HUES6 (cell line): ENCODE measurements around the gene NFIA.

ENCODE experiments used
- H3K27ac ChIP-seq: 2 replicates; pipeline ENCODE4 v1.7.0; 2013; ENCODE audit warnings: low read depth, mild to moderate bottlenecking, low read length, inconsistent platforms
- H3K27me3 ChIP-seq: 2 replicates; pipeline ENCODE4 v1.6.1; 2013; ENCODE audit warnings: low read length; ENCODE audit not compliant: control insufficient read depth, insufficient read depth
- H3K36me3 ChIP-seq: 2 replicates; pipeline ENCODE4 v1.6.1; 2013; ENCODE audit warnings: low read length; ENCODE audit not compliant: control insufficient read depth, insufficient read depth
- H3K4me1 ChIP-seq: 2 replicates; pipeline ENCODE4 v1.6.1; 2013; ENCODE audit warnings: low read length; ENCODE audit not compliant: control insufficient read depth, insufficient read depth
- H3K4me3 ChIP-seq: 2 replicates; pipeline ENCODE4 v1.5.1; 2013; ENCODE audit warnings: low read depth, low read length
- H3K9ac ChIP-seq: one replicate; pipeline ENCODE4 v1.6.1; 2013; ENCODE audit warnings: mild to moderate bottlenecking, low read length
- H3K9me3 ChIP-seq: 2 replicates; pipeline ENCODE4 v1.6.1; 2013; ENCODE audit warnings: low read depth, low read length; ENCODE audit not compliant: control insufficient read depth, insufficient read depth

The NFIA gene

DNA sequence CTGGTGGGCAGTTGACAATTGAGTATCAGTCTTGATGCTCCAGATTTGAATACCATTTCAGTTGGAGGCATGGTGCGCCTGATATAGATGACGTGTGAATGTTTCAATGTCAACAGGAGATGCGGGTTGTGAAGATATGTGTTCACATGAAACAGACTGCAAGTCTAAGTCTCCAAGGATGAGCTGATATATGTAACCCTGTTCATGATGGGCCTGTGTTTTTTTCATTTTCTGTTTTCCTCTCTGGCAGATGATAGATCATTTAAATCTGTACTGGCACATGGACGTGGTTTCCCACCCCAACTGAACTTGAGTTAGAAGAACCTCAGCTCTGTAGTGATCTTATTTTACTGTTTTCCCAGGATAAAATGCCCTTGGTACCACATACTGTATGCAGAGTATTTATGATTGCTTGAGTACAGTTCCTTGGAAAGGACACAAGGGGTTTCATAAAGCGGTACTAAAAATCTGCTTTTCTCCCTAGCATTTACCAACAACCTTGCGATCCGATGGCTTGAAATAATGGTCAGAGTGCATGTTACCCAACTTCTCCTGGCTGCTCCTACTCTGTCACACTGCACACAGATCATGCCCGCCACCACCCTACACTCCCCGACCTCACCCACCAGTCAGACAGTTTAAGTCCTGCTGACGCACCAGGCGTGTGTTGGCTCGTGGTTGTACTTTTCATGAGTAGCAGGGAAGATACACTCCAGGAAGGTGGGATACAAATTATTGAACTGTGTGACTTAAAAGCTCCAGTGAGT is 131.1 kb downstream of the NFIA start:
- Histone ChIP-seq H3K9ac (no peak overlapping the region), H3K27ac (no peak overlapping the region), H3K9me3 (no peaks in the 10 kb centered on the region), H3K4me1 (no peaks in the 10 kb centered on the region), H3K4me3 (no peak overlapping the region), H3K36me3 (no peaks in the 10 kb centered on the region), H3K27me3 (no peaks in the 10 kb centered on the region)

DNA sequence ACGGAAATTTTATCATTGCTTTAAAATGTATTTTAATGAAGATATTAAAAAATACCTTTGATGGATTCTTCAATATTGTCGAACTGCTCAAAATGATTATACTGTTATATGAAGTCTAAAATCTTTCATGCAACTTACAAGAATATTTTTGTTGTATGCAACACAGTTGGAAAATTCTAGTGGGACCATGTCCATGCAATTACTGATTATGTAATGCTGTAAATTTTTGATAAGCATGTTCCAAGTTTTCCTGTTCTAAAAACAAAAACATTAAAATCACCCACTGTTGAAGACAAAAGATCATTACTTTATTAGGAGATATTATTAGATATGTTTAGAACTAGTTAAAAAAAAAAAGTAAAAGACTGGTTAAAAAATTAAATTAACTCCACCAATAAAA is 132.8 kb downstream of the NFIA start:
- Histone ChIP-seq H3K27ac (no peak overlapping the region), H3K9ac (no peak overlapping the region), H3K4me3 (no peak overlapping the region), H3K36me3 (no peaks in the 10 kb centered on the region), H3K27me3 (no peaks in the 10 kb centered on the region), H3K9me3 (no peaks in the 10 kb centered on the region), H3K4me1 (no peaks in the 10 kb centered on the region)

DNA sequence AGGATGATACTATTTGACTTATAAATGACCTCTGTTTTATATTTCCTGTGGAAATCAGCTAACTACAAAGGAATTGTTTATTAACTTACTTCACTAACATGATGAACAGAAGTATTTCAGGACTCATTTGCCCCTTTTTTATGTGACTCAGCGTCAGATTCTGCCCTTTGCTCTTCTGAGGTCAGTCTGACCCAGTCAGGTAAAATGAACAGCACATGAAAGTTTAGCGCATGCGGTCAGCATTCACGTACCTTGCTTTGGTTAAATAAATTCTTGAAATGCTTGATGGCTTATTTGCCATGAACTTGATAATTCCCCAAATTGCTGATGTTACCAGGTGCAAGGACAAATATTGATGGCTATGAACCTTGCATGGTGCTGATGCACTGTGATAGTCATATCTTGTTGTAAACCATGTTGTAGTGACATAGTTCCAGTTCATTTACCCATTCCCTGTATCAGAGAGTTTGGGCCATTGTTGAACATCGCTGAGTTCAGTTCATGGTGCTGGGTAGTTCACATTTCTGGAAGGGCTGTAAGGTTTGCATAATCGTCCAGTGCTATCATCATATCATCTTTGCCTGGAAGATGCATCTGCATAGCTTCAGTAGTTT is 133.4 kb downstream of the NFIA start:
- Histone ChIP-seq H3K9ac (no peak overlapping the region), H3K4me3 (no peak overlapping the region), H3K36me3 (no peaks in the 10 kb centered on the region), H3K27ac (no peak overlapping the region), H3K4me1 (no peaks in the 10 kb centered on the region), H3K9me3 (no peaks in the 10 kb centered on the region), H3K27me3 (no peaks in the 10 kb centered on the region)

DNA sequence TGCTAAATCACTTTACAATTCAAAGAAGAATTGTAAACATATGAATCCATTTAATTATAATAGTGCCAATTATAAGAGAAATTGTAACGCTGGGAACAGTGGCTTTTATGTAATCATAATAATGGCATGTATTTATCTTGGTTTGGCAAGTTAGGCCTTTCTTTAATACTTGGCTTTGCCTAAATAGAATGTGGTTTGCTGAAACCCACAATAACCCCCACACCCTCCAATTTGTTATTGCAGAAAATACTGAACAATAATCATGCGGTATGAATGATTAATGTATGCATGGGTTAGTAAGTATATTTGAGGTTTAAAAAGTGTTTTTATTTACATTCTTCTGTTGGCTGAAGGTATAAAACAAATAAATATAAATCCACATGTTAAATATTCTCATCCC is 138.2 kb downstream of the NFIA start:
- Histone ChIP-seq H3K4me1 (no peaks in the 10 kb centered on the region; the same call in 1 of the 2 replicates), H3K9ac (no peak overlapping the region), H3K27ac (no peak overlapping the region), H3K27me3 (no peaks in the 10 kb centered on the region), H3K36me3 (no peaks in the 10 kb centered on the region), H3K4me3 (no peak overlapping the region), H3K9me3 (no peaks in the 10 kb centered on the region)

DNA sequence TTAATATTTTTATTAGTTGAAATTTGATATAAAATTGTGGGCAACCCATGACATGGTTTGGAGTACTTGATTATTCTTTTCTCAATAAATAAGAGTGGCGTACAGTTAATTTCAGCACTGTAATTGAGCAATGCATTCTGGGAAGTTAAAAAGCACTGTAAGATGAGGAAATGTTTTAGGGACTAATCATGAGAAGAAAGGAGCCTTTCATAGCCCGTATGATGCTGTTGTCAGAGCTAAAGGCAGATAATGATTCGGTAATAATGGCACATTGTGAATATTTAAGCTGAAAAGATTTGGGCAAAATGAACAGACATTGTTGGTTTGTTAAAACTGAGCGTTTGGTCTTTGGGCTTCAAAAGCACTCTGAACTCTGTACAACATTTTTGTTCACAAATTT is 139.3 kb downstream of the NFIA start:
- H3K27ac ChIP-seq = no peak overlapping the region
- no peak overlapping the region for H3K9ac ChIP-seq

DNA sequence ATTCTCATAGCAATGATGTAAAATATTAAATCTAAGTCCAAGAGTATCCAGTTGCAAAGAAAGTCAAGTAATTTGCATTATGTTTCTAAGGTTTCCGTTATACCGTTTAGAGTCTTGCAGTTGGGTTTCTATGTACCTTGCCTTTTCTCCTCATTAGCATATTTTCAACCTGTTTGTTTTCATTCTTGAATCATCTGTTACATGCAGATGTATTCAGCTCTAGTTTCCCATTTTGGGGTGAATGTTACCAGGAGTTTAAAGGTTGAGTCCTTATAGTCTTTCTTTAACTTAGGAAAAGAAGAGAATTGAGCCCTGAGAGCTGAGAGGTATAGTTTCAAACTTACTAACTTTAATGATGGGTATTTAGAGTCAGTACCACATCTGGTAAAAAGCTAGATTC is 139.9 kb downstream of the NFIA start:
- Histone ChIP-seq H3K4me3 (no peak overlapping the region), H3K36me3 (no peaks in the 10 kb centered on the region), H3K27ac (no peak overlapping the region), H3K4me1 (no peaks in the 10 kb centered on the region; the same call in 1 of the 2 replicates), H3K9ac (no peak overlapping the region), H3K27me3 (no peaks in the 10 kb centered on the region), H3K9me3 (no peaks in the 10 kb centered on the region)

More for the DNA sequence above, 139.3 kb downstream of the NFIA start:
- no peak overlapping the region for H3K4me3 ChIP-seq
- no peaks in the 10 kb centered on the region for H3K36me3 ChIP-seq
- H3K27me3 ChIP-seq = no peaks in the 10 kb centered on the region
- H3K9me3 ChIP-seq = no peaks in the 10 kb centered on the region
- no peaks in the 10 kb centered on the region; the same call in 1 of the 2 replicates for H3K4me1 ChIP-seq

DNA sequence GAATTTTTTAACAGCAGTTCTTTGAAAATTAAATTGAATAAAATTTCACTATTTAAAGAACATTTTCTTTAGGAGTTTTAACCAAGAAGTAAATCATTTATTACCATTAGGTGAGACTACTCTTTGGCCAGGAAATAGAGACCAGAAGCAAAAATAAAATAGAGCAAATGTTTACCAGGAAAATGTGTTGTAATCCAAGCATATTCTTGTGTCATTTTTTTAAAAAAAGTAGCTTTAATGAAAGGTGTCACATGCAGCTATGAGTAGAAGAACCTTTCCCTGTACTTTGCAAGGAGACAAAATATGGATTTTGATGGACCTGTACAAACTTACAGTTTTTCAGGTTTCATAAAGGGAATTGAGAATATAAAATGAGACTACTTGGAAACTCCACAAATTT is 140.8 kb downstream of the NFIA start:
- Histone ChIP-seq H3K4me1 (no peaks in the 10 kb centered on the region; the same call in 1 of the 2 replicates), H3K36me3 (no peaks in the 10 kb centered on the region), H3K27ac (no peak overlapping the region)

DNA sequence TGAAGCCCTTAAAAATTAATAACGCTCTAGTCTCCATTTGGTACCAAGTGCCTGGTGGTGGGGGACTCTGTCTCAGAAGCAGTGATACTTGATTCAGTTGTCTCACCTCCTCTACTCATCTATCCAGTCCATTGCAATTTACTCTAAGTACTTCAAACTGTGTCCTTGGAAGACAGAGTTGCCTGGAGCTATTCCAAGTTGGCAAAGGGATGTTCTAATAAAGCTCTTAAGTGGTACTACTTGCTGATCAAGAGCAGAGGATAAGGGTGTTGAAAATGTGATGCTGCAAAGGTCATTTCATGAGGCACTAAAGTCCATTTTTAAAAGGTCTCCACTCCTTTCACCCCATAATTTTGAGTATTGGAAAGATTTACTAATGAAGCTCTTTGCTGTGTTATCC is 142.2 kb downstream of the NFIA start:
- no peaks in the 10 kb centered on the region for H3K27me3 ChIP-seq

More for the DNA sequence above, 140.8 kb downstream of the NFIA start:
- Histone ChIP-seq H3K9me3 (no peaks in the 10 kb centered on the region), H3K4me3 (no peak overlapping the region), H3K9ac (no peak overlapping the region), H3K27me3 (no peaks in the 10 kb centered on the region)

DNA sequence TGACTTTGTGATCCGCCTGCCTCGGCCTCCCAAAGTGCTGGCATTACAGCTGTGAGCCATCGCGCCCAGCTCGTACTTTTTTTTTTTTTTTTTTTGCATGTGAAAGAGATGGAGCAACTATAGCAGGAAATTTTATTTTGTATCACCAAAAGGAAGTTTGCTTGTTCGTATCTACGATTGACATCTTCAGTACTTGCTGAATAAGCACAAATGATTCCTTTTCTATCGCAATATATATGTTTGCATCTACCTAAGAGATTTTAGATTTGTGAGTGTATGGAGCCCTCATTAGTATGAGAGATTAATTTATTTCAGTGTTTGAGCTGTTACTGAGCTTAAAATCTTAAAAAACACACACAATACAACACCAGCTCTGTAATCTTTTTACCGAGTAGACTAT is 143.1 kb downstream of the NFIA start:
- no peaks in the 10 kb centered on the region for H3K36me3 ChIP-seq
- no peak overlapping the region for H3K27ac ChIP-seq
- no peaks in the 10 kb centered on the region for H3K27me3 ChIP-seq
- H3K9me3 ChIP-seq = no peaks in the 10 kb centered on the region
- peaks cover under 1% of the 10 kb centered on the region; the same call in 1 of the 2 replicates for H3K4me1 ChIP-seq
- no peak overlapping the region for H3K9ac ChIP-seq
- H3K4me3 ChIP-seq = no peak overlapping the region

More for the DNA sequence above, 142.2 kb downstream of the NFIA start:
- Histone ChIP-seq H3K9ac (no peak overlapping the region), H3K36me3 (no peaks in the 10 kb centered on the region), H3K27ac (no peak overlapping the region), H3K4me1 (no peaks in the 10 kb centered on the region; the same call in 1 of the 2 replicates), H3K9me3 (no peaks in the 10 kb centered on the region), H3K4me3 (no peak overlapping the region)

DNA sequence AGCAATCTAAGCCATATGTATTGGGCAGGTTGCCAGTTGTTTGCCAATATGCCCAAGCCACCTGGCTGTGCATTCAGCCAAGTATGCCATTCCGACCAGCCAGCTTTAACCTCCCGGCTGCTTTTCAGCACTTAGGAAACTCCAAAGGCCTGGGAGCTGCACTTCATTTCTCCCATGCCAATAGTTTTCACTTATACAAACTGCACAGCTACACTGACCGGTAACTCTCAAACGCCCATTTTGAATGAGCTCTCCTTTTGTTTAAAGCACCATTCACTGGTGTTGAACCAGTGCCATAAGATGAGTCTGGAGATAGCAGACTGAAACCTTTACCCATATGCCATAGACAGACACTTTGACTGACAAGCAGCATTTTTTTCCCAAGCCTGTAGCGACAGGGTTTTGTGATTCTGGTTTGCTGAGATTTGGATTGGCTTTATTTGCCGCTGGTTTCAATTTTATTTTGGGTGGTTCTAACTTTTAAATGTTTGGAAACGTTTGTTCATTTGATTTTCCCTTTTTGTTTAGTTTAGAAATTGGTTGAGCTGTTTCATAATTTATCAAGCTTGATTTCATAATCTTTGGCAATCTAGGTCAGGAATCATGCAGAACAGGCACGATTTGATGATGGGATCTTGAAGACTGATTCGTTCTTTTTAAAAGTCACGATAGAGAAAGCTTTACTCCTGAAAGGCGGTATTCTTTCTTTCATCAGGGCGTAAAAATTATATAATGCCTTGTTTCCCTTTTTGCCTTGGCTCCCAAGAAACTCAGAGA is 144.6 kb downstream of the NFIA start:
- Histone ChIP-seq H3K4me3 (no peak overlapping the region), H3K36me3 (no peaks in the 10 kb centered on the region), H3K27ac (no peak overlapping the region), H3K9me3 (no peaks in the 10 kb centered on the region), H3K27me3 (no peaks in the 10 kb centered on the region), H3K9ac (no peak overlapping the region), H3K4me1 (peaks cover 3% of the 10 kb centered on the region; the same call in 1 of the 2 replicates)
